ENCODE data around the gene SCAMP3. TPM values are rescaled to one million over a fixed set of nuclear protein-coding genes. Genes with fewer than 3 reads are reported as not detected.
"Not testable (repeated sequence)": the region's sequence is repeated elsewhere in the genome, so short reads cannot be mapped to it uniquely, and the experiment has no call there.

The SCAMP3 gene
- total and polyA plus RNA-seq, 12 donors: 41.9 to 143 (median 94.1) TPM

DNA sequence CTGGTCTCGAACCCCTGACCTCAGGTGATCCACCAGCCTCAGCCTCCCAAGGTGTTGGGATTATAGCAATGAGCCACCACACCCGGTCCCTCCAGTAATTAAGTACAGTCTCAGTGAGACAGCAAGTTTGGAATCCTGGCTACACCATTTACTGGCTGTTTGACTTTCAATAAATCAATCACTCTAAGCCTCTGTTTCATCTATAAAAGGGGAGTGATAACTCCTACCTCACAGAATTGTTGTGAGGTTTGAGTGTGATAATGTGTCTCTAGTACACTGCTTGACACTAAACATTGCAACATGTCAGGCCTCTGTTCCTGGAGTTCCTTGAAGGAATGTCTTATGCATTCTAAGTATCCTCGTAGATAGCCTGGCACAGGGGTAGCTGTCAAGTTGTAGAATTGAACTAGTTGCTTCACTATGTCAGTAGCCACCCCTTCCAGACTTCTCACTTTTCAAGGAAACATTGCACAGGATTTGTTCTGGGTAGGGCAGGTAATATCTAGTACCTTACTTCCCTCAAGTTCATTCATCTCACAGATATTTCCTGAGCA, 19.3 kb downstream of the SCAMP3 start:
- H3K27me3 ChIP-seq: no peaks in the 10 kb centered on the region
- peaks cover 20 to 21% of the 10 kb centered on the region in 2 donors for H3K4me1 ChIP-seq (replicated peaks in 1 of 2)
- no peak overlapping the region for H3K4me3 ChIP-seq
- DNase-seq: no peak
- peak overlapping the region in 4 of 5 donors; percentile 9 to 96 (median 86) for H3K27ac ChIP-seq
- intact Hi-C loops (cut with DNase I): loop anchor here in 1 of 2 donors (5.0 kb wide), 1 partner anchor 36 kb away; the partner anchor contains the start of genes MTX1 and THBS3
- no peaks in the 10 kb centered on the region for H3K9me3 ChIP-seq (replicated peaks in 1 of 3)
- H3K36me3 ChIP-seq (replicated peaks in 1 of 2): peaks cover 0 to 8% of the 10 kb centered on the region in 2 donors
- TF ChIP-seq, protein P1, sequence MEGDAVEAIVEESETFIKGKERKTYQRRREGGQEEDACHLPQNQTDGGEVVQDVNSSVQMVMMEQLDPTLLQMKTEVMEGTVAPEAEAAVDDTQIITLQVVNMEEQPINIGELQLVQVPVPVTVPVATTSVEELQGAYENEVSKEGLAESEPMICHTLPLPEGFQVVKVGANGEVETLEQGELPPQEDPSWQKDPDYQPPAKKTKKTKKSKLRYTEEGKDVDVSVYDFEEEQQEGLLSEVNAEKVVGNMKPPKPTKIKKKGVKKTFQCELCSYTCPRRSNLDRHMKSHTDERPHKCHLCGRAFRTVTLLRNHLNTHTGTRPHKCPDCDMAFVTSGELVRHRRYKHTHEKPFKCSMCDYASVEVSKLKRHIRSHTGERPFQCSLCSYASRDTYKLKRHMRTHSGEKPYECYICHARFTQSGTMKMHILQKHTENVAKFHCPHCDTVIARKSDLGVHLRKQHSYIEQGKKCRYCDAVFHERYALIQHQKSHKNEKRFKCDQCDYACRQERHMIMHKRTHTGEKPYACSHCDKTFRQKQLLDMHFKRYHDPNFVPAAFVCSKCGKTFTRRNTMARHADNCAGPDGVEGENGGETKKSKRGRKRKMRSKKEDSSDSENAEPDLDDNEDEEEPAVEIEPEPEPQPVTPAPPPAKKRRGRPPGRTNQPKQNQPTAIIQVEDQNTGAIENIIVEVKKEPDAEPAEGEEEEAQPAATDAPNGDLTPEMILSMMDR (IDR thresholded peaks at IDR 0.05): no peak
- no peak for TF ChIP-seq POLR2A (IDR thresholded peaks at IDR 0.05)
- WGBS, 4 donors: 80 to 100% (median 86%) methylated on average over 2 to 3 of the region's 3 CpGs

DNA sequence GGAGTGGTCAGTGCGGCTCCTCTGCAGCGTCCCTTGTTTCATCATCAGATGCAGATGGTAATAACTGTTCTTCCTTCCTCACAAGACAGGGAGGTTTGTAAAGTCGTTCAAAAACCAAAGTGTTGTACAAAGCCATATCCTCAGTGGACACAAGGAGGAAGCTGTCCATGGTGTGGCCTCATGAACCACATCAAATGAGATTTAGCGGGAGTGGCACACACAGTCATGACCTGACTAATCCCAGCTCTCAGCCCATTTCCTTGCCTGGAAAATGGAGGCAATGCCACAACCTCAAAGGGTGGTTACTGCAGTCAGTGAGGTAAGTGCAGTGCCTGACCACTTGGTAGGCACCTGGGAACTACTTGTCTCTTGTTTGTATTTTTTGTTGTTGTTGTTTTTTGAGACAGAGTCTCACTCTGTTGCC, 20.3 kb downstream of the SCAMP3 start:
- intact Hi-C loops (cut with DNase I): loop anchor here in 1 of 2 donors (5.0 kb wide), 1 partner anchor 35 kb away; the partner anchor contains the start of genes MTX1 and THBS3
- no peak for TF ChIP-seq POLR2A (IDR thresholded peaks at IDR 0.05)
- TF ChIP-seq, protein P1 (IDR thresholded peaks at IDR 0.05): no peak
- H3K4me1 ChIP-seq (replicated peaks in 1 of 2): peaks cover 20 to 21% of the 10 kb centered on the region in 2 donors
- no peaks in the 10 kb centered on the region for H3K9me3 ChIP-seq (replicated peaks in 1 of 3)
- 59 to 76% (median 69%) methylated on average over 4 of the region's 4 CpGs for WGBS, 4 donors
- H3K27me3 ChIP-seq: no peaks in the 10 kb centered on the region
- H3K27ac ChIP-seq: peak overlapping the region in 3 of 5 donors; percentile 21 to 59 (median 58)
- DNase-seq: peak in 1 of 7 donors; percentile 23
- peaks cover 0 to 12% of the 10 kb centered on the region in 2 donors for H3K36me3 ChIP-seq (replicated peaks in 1 of 2)
- H3K4me3 ChIP-seq: no peak overlapping the region

DNA sequence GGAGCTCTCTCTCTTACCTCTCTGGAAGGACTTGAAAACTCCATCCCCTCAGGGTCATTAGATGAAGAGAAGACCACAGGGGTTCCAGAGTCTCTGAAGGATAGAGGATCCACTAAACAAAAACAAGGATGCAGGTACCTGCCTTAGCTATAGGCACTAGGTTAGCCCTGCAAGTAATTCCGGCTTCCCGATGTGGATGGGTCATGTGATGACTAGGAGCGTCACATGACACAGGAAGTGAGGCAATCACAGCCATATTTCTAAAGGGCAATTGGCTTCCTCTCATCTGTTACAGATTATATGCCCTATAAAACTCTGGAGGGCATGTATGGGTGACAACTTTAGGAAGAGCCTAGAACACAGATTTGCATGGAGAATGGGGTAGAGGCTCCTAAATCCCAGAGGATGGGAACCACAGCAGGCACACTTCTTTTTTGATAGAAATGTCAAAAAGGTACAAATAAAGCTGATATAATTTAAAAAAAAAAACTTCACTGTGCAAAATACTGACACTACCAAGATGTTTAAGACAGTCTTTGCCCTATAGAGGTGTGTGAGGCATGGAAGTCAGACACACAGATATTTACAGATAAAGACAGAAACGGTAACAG, 21.0 kb downstream of the SCAMP3 start:
- 12 to 16% (median 14%) methylated on average over 4 of the region's 4 CpGs for WGBS, 4 donors
- Histone ChIP-seq H3K4me3 (peak overlapping the region in 1 of 4 donors; percentile 56), H3K27me3 (no peaks in the 10 kb centered on the region), H3K4me1 (replicated peaks in 1 of 2) (peaks cover 20 to 21% of the 10 kb centered on the region in 2 donors), H3K9me3 (replicated peaks in 1 of 3) (no peaks in the 10 kb centered on the region), H3K36me3 (replicated peaks in 1 of 2) (peaks cover 0 to 19% of the 10 kb centered on the region in 2 donors), H3K27ac (peak overlapping the region in 3 of 5 donors; percentile 21 to 59 (median 58))
- TF ChIP-seq, protein P1 (IDR thresholded peaks at IDR 0.05): no peak
- TF ChIP-seq POLR2A (IDR thresholded peaks at IDR 0.05): peak in 1 of 2 donors; percentile 19
- intact Hi-C loops (cut with DNase I): loop anchor here in 1 of 2 donors (5.0 kb wide), 1 partner anchor 34 kb away; the partner anchor contains the start of genes MTX1 and THBS3
- peak; percentile 72 to 90 (median 77) for DNase-seq

DNA sequence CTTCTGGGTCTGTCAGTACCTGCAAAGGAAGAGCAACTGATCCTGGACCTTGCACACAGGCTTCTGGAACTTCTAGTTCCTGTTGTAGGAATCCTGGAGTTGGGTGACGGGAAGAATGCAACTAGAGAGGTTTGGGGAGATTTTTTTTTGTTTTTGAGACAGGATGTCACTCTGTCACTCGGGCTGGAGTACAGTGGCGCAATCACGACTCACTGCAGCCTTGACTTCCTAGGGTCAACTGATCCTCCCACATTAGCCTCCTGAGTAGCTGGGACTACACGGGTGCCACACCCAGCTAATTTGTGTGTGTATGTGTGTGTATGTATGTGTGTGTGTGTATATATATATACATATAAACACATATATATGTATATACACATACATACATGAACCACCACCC, 25.7 kb downstream of the SCAMP3 start:
- intact Hi-C loops (cut with DNase I): no loop called here
- Histone ChIP-seq H3K4me3 (no peak overlapping the region), H3K27ac (no peak overlapping the region), H3K36me3 (replicated peaks in 1 of 2) (peaks cover 0 to 26% of the 10 kb centered on the region in 2 donors), H3K9me3 (replicated peaks in 1 of 3) (no peaks in the 10 kb centered on the region), H3K4me1 (replicated peaks in 1 of 2) (peaks cover 15% of the 10 kb centered on the region in 2 donors), H3K27me3 (no peaks in the 10 kb centered on the region)
- no peak for DNase-seq
- TF ChIP-seq, protein P1 (IDR thresholded peaks at IDR 0.05): no peak
- no peak for TF ChIP-seq POLR2A (IDR thresholded peaks at IDR 0.05)
- WGBS, 4 donors: 48 to 60% (median 54%) methylated on average over 5 of the region's 5 CpGs

DNA sequence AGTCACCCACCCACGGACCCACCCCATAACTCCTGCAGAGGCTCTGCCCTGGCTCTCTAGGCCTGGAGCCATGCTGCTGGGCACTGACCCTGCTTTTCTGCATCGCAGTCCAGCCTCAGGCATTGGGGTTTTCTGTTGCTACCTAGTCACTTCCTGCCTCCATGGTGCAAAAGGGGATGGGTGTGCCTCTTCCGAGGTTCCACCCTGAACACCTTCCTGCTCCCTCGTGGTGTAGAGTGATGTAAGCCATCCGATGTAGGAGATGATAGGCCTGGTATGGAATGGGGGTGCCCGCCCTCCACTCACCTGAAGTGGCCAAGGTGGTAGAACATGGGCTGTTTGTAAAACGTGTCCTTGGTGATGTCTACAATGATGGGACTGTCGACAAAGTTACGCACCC, 26.8 kb downstream of the SCAMP3 start:
- H3K9me3 ChIP-seq (replicated peaks in 1 of 3); intact Hi-C loops (cut with DNase I); DNase-seq; H3K4me3 ChIP-seq; H3K27me3 ChIP-seq; H3K27ac ChIP-seq: not testable (repeated sequence)
- 81 to 92% (median 89%) methylated on average over 3 to 9 of the region's 9 CpGs for WGBS, 4 donors
- peaks cover 0 to 26% of the 10 kb centered on the region in 2 donors for H3K36me3 ChIP-seq (replicated peaks in 1 of 2)
- H3K4me1 ChIP-seq (replicated peaks in 1 of 2): peaks cover 11 to 12% of the 10 kb centered on the region in 2 donors

DNA sequence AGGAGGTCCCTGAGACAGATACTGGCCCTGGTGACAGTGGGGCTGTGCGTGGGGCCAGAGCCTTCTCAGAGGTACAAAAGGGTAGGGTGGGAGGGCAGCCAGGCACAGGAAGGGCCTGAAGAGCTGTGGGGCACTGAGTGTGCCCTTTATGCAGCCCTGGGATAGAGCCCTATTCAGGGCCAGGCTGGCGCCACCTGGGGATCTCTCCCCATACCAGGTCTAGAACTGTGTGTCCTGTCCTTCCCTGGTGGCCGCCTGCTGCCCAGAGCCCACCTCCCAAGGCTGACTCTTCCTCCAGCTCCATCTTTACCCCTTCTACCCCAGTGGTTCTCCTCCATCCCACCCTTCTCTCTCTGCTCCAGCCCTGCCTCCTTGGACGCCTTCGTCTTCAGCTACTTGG, 28.7 kb downstream of the SCAMP3 start:
- WGBS, 4 donors: 75 to 100% (median 98%) methylated on average over 1 of the region's 5 CpGs
- Histone ChIP-seq H3K4me1 (replicated peaks in 1 of 2) (peaks cover 8 to 11% of the 10 kb centered on the region in 2 donors), H3K36me3 (replicated peaks in 1 of 2) (peaks cover 0 to 26% of the 10 kb centered on the region in 2 donors)
- H3K4me3 ChIP-seq; H3K27me3 ChIP-seq; DNase-seq; H3K27ac ChIP-seq; intact Hi-C loops (cut with DNase I); H3K9me3 ChIP-seq (replicated peaks in 1 of 3): not testable (repeated sequence)
